ENCODE measurements around the gene PRDM16.

DNA sequence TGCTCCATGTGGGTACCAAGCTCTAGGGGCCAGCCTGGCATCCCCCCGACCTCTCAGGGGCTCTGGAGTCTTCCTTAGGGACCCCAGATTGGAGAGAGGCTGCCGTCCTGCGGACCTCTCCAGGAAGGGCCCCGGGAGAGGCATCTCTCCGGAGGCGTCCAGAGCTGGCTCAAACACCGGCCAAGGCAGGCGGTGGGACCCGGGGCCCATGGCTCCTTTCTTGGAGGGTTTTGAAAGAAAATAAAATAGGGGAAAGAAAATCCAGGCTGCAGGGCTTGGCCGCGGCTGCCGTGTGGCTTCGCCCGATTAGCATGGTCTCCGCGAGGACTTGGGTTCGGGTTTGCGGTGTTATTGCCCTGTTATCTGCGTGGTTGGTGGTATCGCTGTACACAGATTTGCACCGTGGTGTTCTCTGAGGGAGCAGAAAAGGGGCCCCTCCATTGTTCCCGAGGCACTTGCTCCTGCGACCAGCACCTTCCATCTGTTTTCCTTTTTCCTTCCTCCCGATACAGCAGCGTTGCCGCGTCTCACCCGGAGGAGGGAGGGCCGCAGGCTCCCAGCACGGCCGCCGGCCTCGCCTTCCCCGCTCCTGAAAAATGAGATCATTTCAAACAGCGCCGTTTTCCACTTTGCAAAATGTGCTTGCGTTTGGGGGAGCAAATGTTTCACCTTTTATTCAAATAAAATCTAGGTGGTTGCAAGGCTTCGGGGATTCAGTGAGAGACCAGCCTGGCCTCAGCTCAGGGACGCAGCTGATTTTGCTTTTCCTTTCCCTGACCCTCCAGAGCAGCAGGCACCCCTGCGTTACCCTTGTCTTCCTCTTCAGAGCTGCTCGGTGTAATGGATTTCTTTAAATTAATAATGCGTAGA is 86.3 kb downstream of the PRDM16 start:
- TF ChIP-seq, protein P1, sequence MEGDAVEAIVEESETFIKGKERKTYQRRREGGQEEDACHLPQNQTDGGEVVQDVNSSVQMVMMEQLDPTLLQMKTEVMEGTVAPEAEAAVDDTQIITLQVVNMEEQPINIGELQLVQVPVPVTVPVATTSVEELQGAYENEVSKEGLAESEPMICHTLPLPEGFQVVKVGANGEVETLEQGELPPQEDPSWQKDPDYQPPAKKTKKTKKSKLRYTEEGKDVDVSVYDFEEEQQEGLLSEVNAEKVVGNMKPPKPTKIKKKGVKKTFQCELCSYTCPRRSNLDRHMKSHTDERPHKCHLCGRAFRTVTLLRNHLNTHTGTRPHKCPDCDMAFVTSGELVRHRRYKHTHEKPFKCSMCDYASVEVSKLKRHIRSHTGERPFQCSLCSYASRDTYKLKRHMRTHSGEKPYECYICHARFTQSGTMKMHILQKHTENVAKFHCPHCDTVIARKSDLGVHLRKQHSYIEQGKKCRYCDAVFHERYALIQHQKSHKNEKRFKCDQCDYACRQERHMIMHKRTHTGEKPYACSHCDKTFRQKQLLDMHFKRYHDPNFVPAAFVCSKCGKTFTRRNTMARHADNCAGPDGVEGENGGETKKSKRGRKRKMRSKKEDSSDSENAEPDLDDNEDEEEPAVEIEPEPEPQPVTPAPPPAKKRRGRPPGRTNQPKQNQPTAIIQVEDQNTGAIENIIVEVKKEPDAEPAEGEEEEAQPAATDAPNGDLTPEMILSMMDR (conservative IDR thresholded peaks at IDR 0.05; ENCODE audit: low read depth, low read length): no peak
- no peak for TF ChIP-seq POLR2A (IDR thresholded peaks at IDR 0.05; ENCODE audit: low read depth, low read length)
